HEK293T (cell line): ENCODE measurements around the gene FBRSL1.
"Not testable (repeated sequence)": the region's sequence is repeated elsewhere in the genome, so short reads cannot be mapped to it uniquely, and the experiment has no call there.

Experiments used
- BHLHE40 ChIP-seq: fragments of 450-650 bp; IDR thresholded peaks from 2 replicates; pipeline ENCODE4 v1.6.1; 2016; ENCODE audit warnings: mild to moderate bottlenecking, moderate library complexity, borderline replicate concordance
- CTBP1 ChIP-seq: fragments of 450-650 bp; IDR thresholded peaks from 2 replicates; pipeline ENCODE4 v1.6.1; 2016; ENCODE audit warnings: borderline replicate concordance
- FOXK2 ChIP-seq: fragments of 450-650 bp; IDR thresholded peaks from 2 replicates; pipeline ENCODE4 v1.6.1; 2016; ENCODE audit warnings: mild to moderate bottlenecking
- FOXM1 ChIP-seq: fragments of 450-650 bp; IDR thresholded peaks from 2 replicates; pipeline ENCODE4 v1.6.1; 2017; ENCODE audit warnings: mild to moderate bottlenecking, borderline replicate concordance
- L3MBTL2 ChIP-seq: fragments of 450-650 bp; conservative IDR thresholded peaks from 2 replicates; pipeline ENCODE4 v1.6.1; 2016; ENCODE audit warnings: mild to moderate bottlenecking
- LEF1 ChIP-seq: fragments of 450-650 bp; IDR thresholded peaks from 2 replicates; pipeline ENCODE4 v1.6.1; 2017; ENCODE audit warnings: mild to moderate bottlenecking, borderline replicate concordance
- SP1 ChIP-seq: fragments of 450-650 bp; IDR thresholded peaks from 2 replicates; pipeline ENCODE4 v1.6.1; 2017
- SUZ12 ChIP-seq: fragments of 450-650 bp; IDR thresholded peaks from 2 replicates; pipeline ENCODE4 v1.6.1; 2016; ENCODE audit warnings: mild to moderate bottlenecking
- ZNF384 ChIP-seq: fragments of 450-650 bp; IDR thresholded peaks from 2 replicates; pipeline ENCODE4 v1.6.1; 2016

DNA sequence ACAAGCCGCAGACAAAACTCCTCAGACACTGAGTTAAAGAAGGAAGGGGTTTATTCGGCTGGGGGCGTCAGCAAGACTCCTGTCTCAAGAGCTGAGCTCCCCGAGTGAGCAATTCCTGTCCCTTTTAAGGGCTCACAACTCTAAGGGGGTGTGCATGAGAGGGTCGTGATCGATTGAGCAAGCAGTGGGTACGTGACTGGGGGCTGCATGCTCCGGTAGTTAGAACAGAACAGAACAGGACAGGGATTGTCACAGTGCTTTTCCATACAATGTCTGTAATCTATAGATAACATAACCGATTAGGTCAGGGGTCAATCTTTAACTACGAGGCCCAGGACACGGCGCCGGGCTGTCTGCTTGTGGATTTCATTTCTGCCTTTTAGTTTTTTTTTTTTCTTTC is 49.5 kb upstream of the FBRSL1 start:
- not testable (repeated sequence) for TF ChIP-seq FOXK2, L3MBTL2, SUZ12, FOXM1, LEF1, ZNF384, BHLHE40, SP1, CTBP1
